Measurements from ENCODE around the gene ALDH1A1.

DNA sequence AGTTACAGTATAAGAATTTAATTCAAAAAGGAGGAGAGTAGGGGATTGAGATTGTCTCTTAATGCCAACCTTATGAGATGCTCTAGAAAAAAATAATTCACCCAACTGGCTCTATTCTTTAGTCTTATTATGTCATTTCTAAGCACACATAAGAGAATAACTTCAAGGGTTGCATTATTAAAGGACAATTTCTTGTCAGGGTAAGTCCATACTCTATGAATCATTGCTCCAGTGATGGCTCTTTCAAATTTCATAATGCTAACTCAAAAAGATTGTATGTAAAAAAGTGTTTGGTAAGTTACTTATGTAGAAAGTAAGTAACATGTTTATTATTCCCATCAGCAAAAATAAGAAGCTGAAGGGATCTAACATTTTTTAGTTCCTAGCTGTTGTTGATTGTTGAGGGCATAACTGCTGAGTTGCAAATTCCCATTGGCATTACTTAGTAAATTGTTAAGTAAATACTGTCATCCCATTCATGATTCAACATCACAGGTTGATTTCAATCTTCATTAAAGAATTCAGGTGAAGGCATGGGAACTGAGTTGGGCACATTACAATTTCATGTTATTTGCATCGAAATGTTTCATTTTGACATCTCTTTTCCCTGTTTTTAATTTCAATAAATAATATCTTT is 28.6 kb downstream of the ALDH1A1 start:
- TF ChIP-seq, protein P1, sequence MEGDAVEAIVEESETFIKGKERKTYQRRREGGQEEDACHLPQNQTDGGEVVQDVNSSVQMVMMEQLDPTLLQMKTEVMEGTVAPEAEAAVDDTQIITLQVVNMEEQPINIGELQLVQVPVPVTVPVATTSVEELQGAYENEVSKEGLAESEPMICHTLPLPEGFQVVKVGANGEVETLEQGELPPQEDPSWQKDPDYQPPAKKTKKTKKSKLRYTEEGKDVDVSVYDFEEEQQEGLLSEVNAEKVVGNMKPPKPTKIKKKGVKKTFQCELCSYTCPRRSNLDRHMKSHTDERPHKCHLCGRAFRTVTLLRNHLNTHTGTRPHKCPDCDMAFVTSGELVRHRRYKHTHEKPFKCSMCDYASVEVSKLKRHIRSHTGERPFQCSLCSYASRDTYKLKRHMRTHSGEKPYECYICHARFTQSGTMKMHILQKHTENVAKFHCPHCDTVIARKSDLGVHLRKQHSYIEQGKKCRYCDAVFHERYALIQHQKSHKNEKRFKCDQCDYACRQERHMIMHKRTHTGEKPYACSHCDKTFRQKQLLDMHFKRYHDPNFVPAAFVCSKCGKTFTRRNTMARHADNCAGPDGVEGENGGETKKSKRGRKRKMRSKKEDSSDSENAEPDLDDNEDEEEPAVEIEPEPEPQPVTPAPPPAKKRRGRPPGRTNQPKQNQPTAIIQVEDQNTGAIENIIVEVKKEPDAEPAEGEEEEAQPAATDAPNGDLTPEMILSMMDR (IDR thresholded peaks at IDR 0.05): no peak
- TF ChIP-seq ZFX (IDR thresholded peaks at IDR 0.05; ENCODE audit: borderline replicate concordance): no peak
